Smooth muscle cell (in vitro differentiated cells): ENCODE data around the gene ZNF423. TPM values are rescaled to one million over a fixed set of nuclear protein-coding genes. Genes with fewer than 3 reads are reported as not detected.

Source experiments
- DNase-seq: peaks from one replicate; lab custom pipeline; 2025; ENCODE audit not compliant: unreplicated experiment; lab: John Stamatoyannopoulos, UW
- H2AFZ ChIP-seq: fragments of 200-600 bp; sonication (generic); 2 replicates; pipeline ENCODE4 v1.6.0; 2016; ENCODE audit warnings: antibody characterized with exemption, low read depth, mild to moderate bottlenecking
- H3F3A ChIP-seq: fragments of 200-600 bp; sonication (generic); 2 replicates; pipeline ENCODE4 v1.6.0; 2017; ENCODE audit warnings: antibody characterized with exemption, low read depth
- H3K27ac ChIP-seq: fragments of 200-600 bp; sonication (generic); 2 replicates; pipeline ENCODE4 v1.5.1; 2016; ENCODE audit warnings: low read depth, mild to moderate bottlenecking
- H3K27me3 ChIP-seq: fragments of 200-600 bp; sonication (generic); 2 replicates; pipeline ENCODE4 v1.6.1; 2016; ENCODE audit warnings: low read depth, mild to moderate bottlenecking
- H3K36me3 ChIP-seq: fragments of 200-600 bp; sonication (generic); 2 replicates; pipeline ENCODE4 v1.5.1; 2016; ENCODE audit warnings: low read depth
- H3K4me1 ChIP-seq: fragments of 200-600 bp; sonication (generic); 2 replicates; pipeline ENCODE4 v1.5.1; 2016; ENCODE audit warnings: low read depth
- H3K4me2 ChIP-seq: fragments of 200-600 bp; sonication (generic); 2 replicates; pipeline ENCODE4 v1.6.0; 2016; ENCODE audit warnings: mild to moderate bottlenecking
- H3K4me3 ChIP-seq: fragments of 200-600 bp; sonication (generic); 2 replicates; pipeline ENCODE4 v1.5.1; 2016; ENCODE audit warnings: mild to moderate bottlenecking
- H3K79me2 ChIP-seq: fragments of 200-600 bp; sonication (generic); 2 replicates; pipeline ENCODE4 v1.6.0; 2016; ENCODE audit warnings: low read depth, mild to moderate bottlenecking
- H3K9ac ChIP-seq: fragments of 200-600 bp; sonication (generic); 2 replicates; pipeline ENCODE4 v1.6.0; 2016; ENCODE audit warnings: low read depth
- H3K9me3 ChIP-seq: fragments of 200-600 bp; sonication (generic); replicated peaks from 2 replicates; pipeline ENCODE4 v1.5.1; 2016; ENCODE audit warnings: low read depth
- H4K20me1 ChIP-seq: fragments of 200-600 bp; sonication (generic); 2 replicates; pipeline ENCODE4 v1.6.0; 2016; ENCODE audit warnings: low read depth
- CTCF ChIP-seq: fragments of 200-600 bp; sonication (generic); IDR thresholded peaks from 2 replicates; pipeline ENCODE4 v1.5.1; 2017; ENCODE audit warnings: borderline replicate concordance, mild to moderate bottlenecking, antibody characterized with exemption; ENCODE audit not compliant: insufficient read depth, poor library complexity, severe bottlenecking
- WGBS: methylation state at CpG from one replicate; pipeline ENCODE4 v1.1.7; 2016; ENCODE audit warnings: low lambda C conversion rate; 5-methylcytosine and 5-hydroxymethylcytosine counted together
- polyA plus RNA-seq: library from polyadenylated mRNA; unstranded; fragments of >200 nt; fragmentation: Nextera tagmentation; extraction: Ambion mirVana; gene quantifications from 2 replicates; pipeline ENCODE4 v1.2.1, GENCODE V29; 2016
- total RNA-seq: library from RNA; depleted of rRNA; stranded (reverse); fragments of >200 nt; gene quantifications from 2 replicates; pipeline ENCODE4 v1.2.3, GENCODE V29; 2014

Gene ZNF423
- total and polyA plus RNA-seq, 2 experiments from 2014 or later = 6.9 to 7.0 TPM

GRCh38 chr16:49701789-49702494 is 154.0 kb downstream of the ZNF423 start:
- H3K9me3 ChIP-seq = no peaks in the 10 kb centered on the region
- H3F3A ChIP-seq = peaks cover 17% of the 10 kb centered on the region
- H2AFZ ChIP-seq = no peak overlapping the region
- H3K4me1 ChIP-seq = peaks cover 65% of the 10 kb centered on the region
- H3K4me2 ChIP-seq = peak overlapping the region; percentile 83
- H3K36me3 ChIP-seq = no peaks in the 10 kb centered on the region
- no peaks in the 10 kb centered on the region for H3K79me2 ChIP-seq
- H3K27me3 ChIP-seq = no peaks in the 10 kb centered on the region
- no peak overlapping the region for H3K27ac ChIP-seq
- 16% methylated on average over 15 of the region's 15 CpGs for WGBS
- no peaks in the 10 kb centered on the region for H4K20me1 ChIP-seq
- no peak for DNase-seq
- no peak overlapping the region for H3K4me3 ChIP-seq
- no peak overlapping the region for H3K9ac ChIP-seq
- TF ChIP-seq CTCF = no peak

- H2AFZ ChIP-seq = no peak overlapping the region
- H3K9ac ChIP-seq = no peak overlapping the region
- H3K4me3 ChIP-seq = no peak overlapping the region
- no peaks in the 10 kb centered on the region for H4K20me1 ChIP-seq
- H3K9me3 ChIP-seq = no peaks in the 10 kb centered on the region
- H3K4me1 ChIP-seq = peaks cover 72% of the 10 kb centered on the region
- no peak for TF ChIP-seq CTCF
- no peak for DNase-seq
- H3K27me3 ChIP-seq = no peaks in the 10 kb centered on the region
- H3K27ac ChIP-seq = no peak overlapping the region
- H3K4me2 ChIP-seq = peak overlapping the region; percentile 83
- WGBS = 22% methylated on average over 18 of the region's 18 CpGs
- peaks cover 17% of the 10 kb centered on the region for H3F3A ChIP-seq
- H3K36me3 ChIP-seq = no peaks in the 10 kb centered on the region
- no peaks in the 10 kb centered on the region for H3K79me2 ChIP-seq
Observed at GRCh38 chr16:49701065-49701685, 154.7 kb downstream of the ZNF423 start.

GRCh38 chr16:49700251-49701064 is 155.5 kb downstream of the ZNF423 start:
- TF ChIP-seq CTCF = no peak
- Histone ChIP-seq H3K4me2 (peak overlapping the region; percentile 83), H3K9me3 (no peaks in the 10 kb centered on the region), H3K36me3 (no peaks in the 10 kb centered on the region), H3K27ac (no peak overlapping the region), H4K20me1 (no peaks in the 10 kb centered on the region), H3K4me3 (no peak overlapping the region), H3F3A (peaks cover 17% of the 10 kb centered on the region), H3K9ac (no peak overlapping the region), H3K27me3 (no peaks in the 10 kb centered on the region), H2AFZ (no peak overlapping the region), H3K4me1 (peaks cover 76% of the 10 kb centered on the region), H3K79me2 (no peaks in the 10 kb centered on the region)
- DNase-seq = no peak
- 52% methylated on average over 10 of the region's 10 CpGs for WGBS
